D721Med (cell line): ENCODE measurements around the gene EPB41L5.
"Not testable (repeated sequence)": the region's sequence is repeated elsewhere in the genome, so short reads cannot be mapped to it uniquely, and the experiment has no call there.

ENCODE experiments used
- DNase-seq: peaks from one replicate; pipeline ENCODE4 v3.0.0; 2011; ENCODE audit warnings: low spot score; ENCODE audit not compliant: insufficient read length
- FAIRE-seq: peaks from 2 replicates; lab custom pipeline; 2011; peaks lifted over from hg19 to GRCh38; lab: Jason Lieb, UNC
- TF ChIP-seq, protein P1 (sequence below): IDR thresholded peaks from 2 replicates; pipeline ENCODE4 v1.5.1; 2012; ENCODE audit warnings: mild to moderate bottlenecking, control low read depth; ENCODE audit not compliant: insufficient read depth; ENCODE audit errors: missing control alignments

Gene EPB41L5

DNA sequence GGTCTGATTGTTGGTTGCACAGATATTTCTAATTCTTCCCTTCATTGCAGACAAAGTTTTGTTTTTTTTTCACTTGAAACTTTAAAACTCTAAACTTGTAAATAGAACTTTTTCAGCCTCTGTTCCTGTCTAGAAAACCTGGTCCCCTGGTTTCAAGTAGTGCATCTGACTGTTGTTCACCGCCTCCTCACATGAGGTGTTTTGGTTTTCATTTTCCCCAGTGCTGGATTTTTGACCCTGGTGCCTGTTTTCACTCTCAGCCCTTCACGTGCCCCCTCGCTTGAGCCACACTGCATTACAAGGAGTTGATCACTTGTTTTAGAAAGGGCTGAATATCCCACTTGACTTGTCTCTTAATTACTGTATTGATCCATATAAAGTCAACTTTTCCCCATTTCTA is 110.2 kb downstream of the EPB41L5 start:
- FAIRE-seq (no peak), DNase-seq (no peak)
- TF ChIP-seq, protein P1, sequence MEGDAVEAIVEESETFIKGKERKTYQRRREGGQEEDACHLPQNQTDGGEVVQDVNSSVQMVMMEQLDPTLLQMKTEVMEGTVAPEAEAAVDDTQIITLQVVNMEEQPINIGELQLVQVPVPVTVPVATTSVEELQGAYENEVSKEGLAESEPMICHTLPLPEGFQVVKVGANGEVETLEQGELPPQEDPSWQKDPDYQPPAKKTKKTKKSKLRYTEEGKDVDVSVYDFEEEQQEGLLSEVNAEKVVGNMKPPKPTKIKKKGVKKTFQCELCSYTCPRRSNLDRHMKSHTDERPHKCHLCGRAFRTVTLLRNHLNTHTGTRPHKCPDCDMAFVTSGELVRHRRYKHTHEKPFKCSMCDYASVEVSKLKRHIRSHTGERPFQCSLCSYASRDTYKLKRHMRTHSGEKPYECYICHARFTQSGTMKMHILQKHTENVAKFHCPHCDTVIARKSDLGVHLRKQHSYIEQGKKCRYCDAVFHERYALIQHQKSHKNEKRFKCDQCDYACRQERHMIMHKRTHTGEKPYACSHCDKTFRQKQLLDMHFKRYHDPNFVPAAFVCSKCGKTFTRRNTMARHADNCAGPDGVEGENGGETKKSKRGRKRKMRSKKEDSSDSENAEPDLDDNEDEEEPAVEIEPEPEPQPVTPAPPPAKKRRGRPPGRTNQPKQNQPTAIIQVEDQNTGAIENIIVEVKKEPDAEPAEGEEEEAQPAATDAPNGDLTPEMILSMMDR: no peak

DNA sequence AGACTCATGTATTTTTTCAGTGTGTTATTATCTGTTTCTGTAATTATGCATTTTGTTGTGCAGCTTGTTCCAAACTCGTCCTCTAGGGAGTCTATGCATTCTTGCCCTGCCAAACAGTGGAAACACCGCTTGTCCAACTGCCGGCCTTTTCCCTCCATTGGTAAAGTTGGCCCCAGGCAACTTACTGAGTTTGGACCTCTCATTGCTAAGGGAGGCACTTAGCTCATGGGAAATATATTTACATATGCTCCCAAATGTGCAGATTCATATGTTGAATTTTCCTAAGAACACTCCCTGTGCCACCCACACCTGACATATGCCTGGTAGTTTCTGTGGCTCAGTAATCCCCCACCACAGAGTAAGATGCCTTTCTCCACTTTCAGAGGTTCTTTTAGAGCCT is 112.3 kb downstream of the EPB41L5 start:
- no peak for DNase-seq
- no peak for FAIRE-seq
- TF ChIP-seq, protein P1: no peak

DNA sequence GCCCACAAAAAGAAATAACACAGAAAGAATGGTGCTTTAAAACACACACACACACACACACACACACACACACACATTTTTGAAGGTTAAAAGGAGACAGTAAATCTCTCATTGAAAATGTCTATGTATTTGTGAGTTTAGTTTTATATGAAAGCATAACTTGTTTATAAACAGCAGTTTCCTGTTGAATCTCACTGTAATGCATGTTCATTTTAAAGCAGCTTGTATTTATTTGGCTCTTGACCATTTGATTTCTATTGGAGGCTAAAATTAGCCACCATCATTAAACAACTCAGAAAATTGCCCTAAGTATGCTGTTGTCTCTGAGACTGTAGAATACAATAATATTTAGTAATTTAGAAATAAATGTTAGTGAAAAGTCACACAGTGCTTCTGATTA is 115.3 kb downstream of the EPB41L5 start:
- no peak for DNase-seq
- FAIRE-seq: no peak

DNA sequence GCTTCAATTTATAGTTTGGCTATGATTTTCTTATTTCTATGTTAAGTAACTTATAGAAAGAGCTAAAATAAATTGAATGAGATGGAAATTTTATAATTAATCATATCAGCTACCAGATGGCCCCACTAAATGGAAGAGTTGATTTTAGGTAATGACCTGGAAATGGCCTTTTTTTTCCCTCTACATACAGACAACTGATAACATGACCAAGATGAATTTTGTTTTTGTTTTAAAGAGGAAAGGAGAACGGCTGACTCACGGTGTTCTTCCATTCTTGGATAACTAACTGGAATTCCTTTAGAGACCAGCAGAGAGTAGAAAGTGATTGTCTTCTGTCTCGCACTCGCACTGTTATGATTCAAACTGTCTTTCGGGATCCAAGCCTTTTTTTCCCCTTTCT is 119.3 kb downstream of the EPB41L5 start:
- no peak for DNase-seq
- TF ChIP-seq, protein P1: no peak
- FAIRE-seq: no peak

More for the DNA sequence above, 115.3 kb downstream of the EPB41L5 start:
- TF ChIP-seq, protein P1: no peak

DNA sequence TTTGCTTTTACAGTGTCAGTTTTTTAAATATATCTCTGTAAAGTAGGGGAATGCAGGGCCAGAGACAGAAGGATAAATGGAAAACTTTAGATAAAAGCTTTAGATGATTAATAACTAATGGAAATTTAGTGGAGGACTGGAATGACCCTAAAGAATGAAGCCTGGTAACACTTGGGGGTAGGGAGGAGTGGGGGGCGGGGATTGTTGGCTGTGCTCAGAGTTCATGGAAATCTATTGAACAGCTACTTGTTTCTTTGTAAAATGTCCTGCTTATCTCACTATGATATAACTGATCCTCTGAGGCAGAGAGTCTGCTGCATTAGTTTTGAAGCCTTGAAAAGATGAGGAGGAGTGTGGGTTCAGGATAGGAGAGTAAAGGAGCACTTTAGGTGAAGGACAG is 119.8 kb downstream of the EPB41L5 start:
- DNase-seq (no peak), FAIRE-seq (no peak)
- TF ChIP-seq, protein P1: no peak

DNA sequence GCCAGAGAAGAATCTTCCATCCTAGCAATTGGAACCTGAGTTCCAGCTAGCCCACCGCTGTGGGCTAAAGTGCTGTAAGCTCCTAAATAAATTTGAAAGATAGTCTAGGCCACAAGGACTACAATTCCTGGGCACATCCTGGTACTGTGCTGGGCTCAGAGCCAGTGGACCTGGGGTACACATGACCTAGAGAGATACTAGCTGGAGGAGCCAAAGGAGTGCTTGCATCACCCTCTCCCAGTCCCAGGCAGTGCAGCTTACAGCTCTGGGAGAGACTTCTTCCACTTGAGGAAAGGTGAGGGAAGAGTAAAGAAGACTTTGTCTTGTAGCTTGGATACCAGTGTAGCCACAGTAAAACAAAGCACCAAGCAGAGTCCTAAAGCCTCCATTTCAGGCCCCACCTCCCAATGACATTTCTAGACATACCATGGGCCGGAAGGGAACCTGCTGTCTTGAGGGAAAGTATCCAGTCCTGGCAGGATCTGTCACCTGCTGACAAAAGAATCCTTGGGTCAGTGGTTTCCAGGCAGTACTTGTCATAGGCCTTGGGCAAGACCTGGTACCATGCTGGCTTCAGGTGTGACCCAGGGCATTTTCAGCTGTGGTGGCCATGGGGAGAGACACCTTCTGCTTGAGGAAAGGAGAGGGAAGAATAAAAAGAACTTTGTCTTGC is 120.8 kb downstream of the EPB41L5 start:
- DNase-seq: no peak
- TF ChIP-seq, protein P1: no peak
- no peak for FAIRE-seq

DNA sequence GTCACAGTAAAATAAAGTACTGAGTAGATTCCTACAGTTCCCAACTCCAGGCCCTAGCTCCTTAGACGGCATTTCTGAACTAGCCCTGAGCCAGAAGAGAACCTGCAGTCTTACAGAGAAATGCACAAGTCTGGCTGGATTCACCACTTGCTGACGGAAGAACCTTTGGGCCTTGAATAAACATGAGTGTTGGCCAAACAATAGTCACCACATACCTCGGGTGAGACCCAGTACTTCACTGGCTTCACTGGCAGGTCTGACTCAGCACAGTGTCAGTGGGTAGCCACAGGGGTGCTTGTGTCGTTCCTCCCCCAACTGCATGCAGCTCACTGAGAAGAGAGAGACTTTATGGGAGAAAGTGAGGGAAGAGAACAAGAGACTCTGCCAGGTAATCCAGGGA is 121.4 kb downstream of the EPB41L5 start:
- FAIRE-seq: no peak
- DNase-seq: no peak
- TF ChIP-seq, protein P1: no peak

DNA sequence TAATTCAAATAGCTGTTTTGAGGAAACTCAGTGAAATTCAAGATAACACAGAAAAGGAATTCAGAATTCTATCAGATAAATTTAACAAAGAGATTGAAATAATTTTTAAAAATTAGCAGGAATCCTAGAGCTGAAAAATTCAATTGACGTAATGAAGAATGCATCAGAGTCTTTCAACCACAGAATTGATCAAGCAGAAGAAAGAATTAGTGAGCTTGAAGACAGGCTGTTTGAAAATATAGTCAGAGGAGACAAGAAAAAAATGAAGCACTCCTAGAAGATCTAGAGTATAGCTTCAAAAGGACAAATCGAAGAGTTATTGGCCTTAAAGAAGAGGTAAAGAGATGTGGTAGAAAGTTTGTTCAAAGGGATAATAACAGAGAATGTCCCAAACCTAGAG is 122.1 kb downstream of the EPB41L5 start:
- FAIRE-seq: not testable (repeated sequence)

More for the DNA sequence above, 122.1 kb downstream of the EPB41L5 start:
- not testable (repeated sequence) for DNase-seq
